H1 (cell line): Measurements from ENCODE around the gene RGR. TPM values are rescaled to one million over a fixed set of nuclear protein-coding genes. Genes with fewer than 3 reads are reported as not detected.

Experiments used
- ATF2 ChIP-seq: IDR thresholded peaks from 2 replicates; pipeline ENCODE4 v1.6.1; 2012; ENCODE audit warnings: low read length, inconsistent platforms
- BRCA1 ChIP-seq: IDR thresholded peaks from 2 replicates; pipeline ENCODE4 v1.6.1; 2012; ENCODE audit warnings: low read depth, low read length, improper control_type of control experiment
- CBX5 ChIP-seq: fragments of 300-800, 300-1000 bp; sonication (generic); IDR thresholded peaks from 2 replicates; pipeline ENCODE4 v1.7.1; 2016; ENCODE audit warnings: antibody characterized with exemption, low read length, low read depth
- FOSL1 ChIP-seq: IDR thresholded peaks from 2 replicates; pipeline ENCODE4 v1.6.1; 2011; ENCODE audit warnings: mild to moderate bottlenecking, low read depth, low read length, moderate library complexity; ENCODE audit not compliant: insufficient read depth
- JUN ChIP-seq: IDR thresholded peaks from 2 replicates; pipeline ENCODE4 v1.6.1; 2011; ENCODE audit warnings: low read depth, mild to moderate bottlenecking, improper control_type of control experiment, low read length
- MAFK ChIP-seq: IDR thresholded peaks from 2 replicates; pipeline ENCODE4 v1.6.1; 2012; ENCODE audit warnings: low read depth, mild to moderate bottlenecking, improper control_type of control experiment, low read length
- MAX ChIP-seq: IDR thresholded peaks from 2 replicates; pipeline ENCODE4 v1.6.1; 2012; ENCODE audit warnings: inconsistent platforms
- SIRT6 ChIP-seq: IDR thresholded peaks from one replicate; pipeline ENCODE4 v1.7.1; 2012; ENCODE audit warnings: low read length, inconsistent platforms
- SIX5 ChIP-seq: IDR thresholded peaks from 2 replicates; pipeline ENCODE4 v1.6.1; 2011; ENCODE audit warnings: mild to moderate bottlenecking, low read depth, low read length
- SP1 ChIP-seq: IDR thresholded peaks from 2 replicates; pipeline ENCODE4 v1.6.1; 2011; ENCODE audit warnings: low read depth, low read length
- polyA plus RNA-seq, 7 experiments: library from polyadenylated mRNA; depleted of rRNA in 3 of 7; stranded (reverse) in 5 of 7; unstranded in 2 of 7; fragments of >200 nt in 5 of 7; fragments of 200-250 nt in 2 of 7; gene quantifications; 1 replicate in 5 of 7; 2 replicates in 1 of 7; 4 replicates in 1 of 7; pipeline versions ENCODE4 v1.2.1 to v1.2.3, GENCODE V29; 2011 to 2013; ENCODE audit warnings: missing spikeins in 2 of 7, mixed read lengths in 2 of 7
- total RNA-seq: library from RNA; stranded (reverse); fragmentation: NEBNext Ultra II Directional; extraction: Animal tissue kit (Norgen Biotek cat#: 25700); gene quantifications from 2 replicates; pipeline ENCODE4 v1.2.1, GENCODE V29; 2021

The RGR gene
- total and polyA plus RNA-seq, 2 of the 8 experiments (the other 6 are each of a cell fraction or from before 2014, with no cell fraction given) = not detected

- TF ChIP-seq ATF2 (no peak), BRCA1 (no peak), MAX (no peak), SP1 (no peak), MAFK (no peak), SIX5 (no peak), CBX5 (no peak), SIRT6 (no peak), JUN (no peak), FOSL1 (no peak)
Measured at GRCh38 chr10:84308021-84308420, 63.2 kb downstream of the RGR start (continued).
